ENCODE measurements around the gene THAP12.
"Not testable (repeated sequence)": the region's sequence is repeated elsewhere in the genome, so short reads cannot be mapped to it uniquely, and the experiment has no call there.

The THAP12 gene

DNA sequence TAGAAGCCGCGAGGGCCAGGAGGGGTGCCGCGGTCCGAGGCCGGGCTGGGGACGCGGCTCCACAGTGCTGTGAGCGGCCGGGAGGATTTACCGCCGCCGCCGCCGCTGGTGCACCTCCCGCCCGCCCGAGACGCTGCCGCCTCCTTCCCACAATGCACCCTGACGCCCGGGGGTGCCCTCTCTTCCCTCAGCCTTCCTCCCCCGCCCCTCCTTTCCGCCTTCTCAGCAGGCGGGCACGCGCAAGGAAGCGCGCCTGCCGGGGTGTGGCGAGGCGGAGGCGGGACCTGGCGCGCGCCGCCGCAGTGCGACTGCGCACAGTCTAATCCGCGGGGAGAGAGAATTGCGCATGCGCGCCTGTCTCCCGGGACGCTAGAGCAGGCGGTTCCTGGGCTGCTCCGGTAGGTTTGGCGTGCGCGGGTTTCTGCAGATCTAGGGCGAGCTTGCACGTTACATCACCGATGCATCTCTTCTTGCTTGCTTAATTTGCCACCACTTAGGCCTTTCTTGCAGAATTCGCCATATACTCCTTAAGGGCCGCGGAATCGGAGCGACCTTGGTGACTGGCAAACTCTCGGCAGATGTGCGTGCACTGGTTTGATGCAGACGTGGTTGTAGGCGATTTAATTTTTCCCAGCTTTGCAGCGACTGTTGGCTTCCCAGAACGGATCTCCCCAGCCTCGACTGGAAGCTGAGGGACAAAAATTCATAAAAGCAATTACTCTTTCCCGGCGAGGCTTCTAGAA is at the start of gene THAP12, which contains the start of gene GVQW3:
Gene THAP12, minus strand, starts transcription at position 156 of the 743 bp plus-strand sequence. CDS start 296 bp downstream, outside the sequence.
Gene GVQW3, plus strand, starts transcription at position 347 of the 743 bp plus-strand sequence. CDS start 506 bp downstream, outside the sequence.
- peak; percentile 99 for DNase-seq

- DNase-seq = no peak
Observed at GRCh38 chr11:76426660-76427059, 45.7 kb upstream of the THAP12 start.

GRCh38 chr11:76424891-76425290 is 44.0 kb upstream of the THAP12 start:
- DNase-seq = no peak

- DNase-seq = no peak
Observed at GRCh38 chr11:76424379-76424778, 43.4 kb upstream of the THAP12 start.

GRCh38 chr11:76419896-76420295 is 39.0 kb upstream of the THAP12 start:
- no peak for DNase-seq

GRCh38 chr11:76415073-76415472 is 34.1 kb upstream of the THAP12 start:
- DNase-seq = no peak

DNA sequence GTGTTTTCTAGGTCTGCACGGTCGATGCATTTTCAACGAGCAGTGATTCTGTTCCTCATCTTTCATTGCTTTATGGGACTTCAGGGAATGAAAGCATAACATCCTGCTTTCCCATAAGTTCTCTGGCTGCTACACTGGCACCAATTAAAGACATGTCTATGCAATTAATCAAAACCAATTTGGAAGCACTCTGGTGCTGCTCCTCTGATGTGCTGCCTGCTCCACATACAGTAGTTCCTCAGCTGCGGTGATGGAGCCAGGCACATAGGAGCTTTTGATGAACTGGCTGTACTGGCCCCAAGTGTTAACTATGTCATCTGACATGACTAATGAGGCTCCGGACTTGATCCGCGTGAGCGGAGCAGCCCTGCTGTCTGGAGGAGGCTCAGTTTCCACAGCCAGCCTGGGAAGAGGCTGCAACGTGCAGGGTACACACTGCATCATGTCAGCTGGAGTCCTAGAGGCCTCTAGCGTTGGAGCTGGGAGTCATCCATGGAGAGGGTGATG is 30.0 kb upstream of the THAP12 start:
- no peak for DNase-seq

GRCh38 chr11:76408171-76408965 is 27.4 kb upstream of the THAP12 start:
- no peak for DNase-seq

- DNase-seq = no peak
Observed at GRCh38 chr11:76406359-76406758, 25.4 kb upstream of the THAP12 start.

DNA sequence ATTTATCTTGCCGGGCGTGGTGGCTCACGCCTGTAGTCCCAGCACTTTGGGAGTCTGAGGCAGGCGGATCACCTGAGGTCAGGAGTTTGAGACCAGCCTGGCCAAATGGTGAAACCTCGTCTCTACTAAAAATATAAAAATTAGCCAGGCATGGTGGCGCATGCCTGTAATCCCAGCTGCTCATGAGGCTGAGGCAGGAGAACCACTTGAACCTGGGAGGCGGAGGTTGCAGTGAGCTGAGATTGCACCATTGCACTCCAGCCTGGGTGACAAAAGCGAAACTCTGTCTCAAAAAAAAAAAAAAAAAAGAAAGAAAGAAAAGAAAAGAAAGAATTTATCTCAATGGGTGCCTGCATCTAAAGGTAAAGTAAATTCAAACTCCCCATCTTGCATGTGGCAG is 20.6 kb upstream of the THAP12 start:
- not testable (repeated sequence) for DNase-seq

- no peak for DNase-seq
Observed at GRCh38 chr11:76400967-76401366, 20.0 kb upstream of the THAP12 start.

- no peak for DNase-seq
Observed at GRCh38 chr11:76397383-76397782, 16.5 kb upstream of the THAP12 start.

GRCh38 chr11:76395296-76395695 is 14.4 kb upstream of the THAP12 start:
- DNase-seq = no peak

- no peak for DNase-seq
Observed at GRCh38 chr11:76394411-76394810, 13.5 kb upstream of the THAP12 start.

DNA sequence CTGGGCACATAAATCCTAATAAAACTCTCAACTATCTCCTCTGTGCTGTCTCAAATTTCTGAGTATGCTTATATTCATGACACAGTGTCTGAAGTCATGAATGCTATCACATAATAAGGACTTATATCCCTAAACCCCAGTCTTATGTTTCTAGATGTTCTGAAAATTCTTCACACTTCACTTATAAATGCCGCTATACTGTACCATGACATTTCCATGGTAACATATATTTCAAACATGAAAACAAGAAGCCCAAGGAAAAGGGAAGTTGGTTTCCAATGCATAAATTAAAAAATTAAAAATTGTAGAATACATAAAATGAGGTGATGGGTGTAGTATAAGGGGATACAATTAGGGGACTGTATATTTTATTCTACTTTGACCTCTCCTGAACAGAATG is 11.9 kb upstream of the THAP12 start:
- DNase-seq = no peak

GRCh38 chr11:76391811-76392475 is 11.0 kb upstream of the THAP12 start:
- no peak for DNase-seq

DNA sequence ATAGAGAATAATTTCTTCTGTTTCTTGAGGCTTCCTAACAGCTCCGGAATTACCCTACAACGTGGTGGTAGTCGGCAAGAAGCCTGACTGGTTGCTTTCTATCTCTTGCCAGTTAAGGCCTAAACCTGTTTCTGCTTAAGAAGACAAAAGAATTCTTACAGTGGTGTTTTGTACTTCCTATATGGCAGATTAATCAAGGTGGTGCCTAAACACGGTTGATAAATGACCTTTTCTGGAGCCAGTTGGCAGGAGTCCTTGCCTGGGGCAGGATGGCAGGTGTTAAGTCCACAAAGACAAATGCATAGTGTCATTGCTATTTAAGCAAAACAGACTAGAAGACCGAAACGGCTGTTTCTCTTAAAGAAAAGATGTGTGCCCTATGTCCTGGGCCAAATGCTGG is 10.1 kb upstream of the THAP12 start:
- DNase-seq = peak; percentile 88

DNA sequence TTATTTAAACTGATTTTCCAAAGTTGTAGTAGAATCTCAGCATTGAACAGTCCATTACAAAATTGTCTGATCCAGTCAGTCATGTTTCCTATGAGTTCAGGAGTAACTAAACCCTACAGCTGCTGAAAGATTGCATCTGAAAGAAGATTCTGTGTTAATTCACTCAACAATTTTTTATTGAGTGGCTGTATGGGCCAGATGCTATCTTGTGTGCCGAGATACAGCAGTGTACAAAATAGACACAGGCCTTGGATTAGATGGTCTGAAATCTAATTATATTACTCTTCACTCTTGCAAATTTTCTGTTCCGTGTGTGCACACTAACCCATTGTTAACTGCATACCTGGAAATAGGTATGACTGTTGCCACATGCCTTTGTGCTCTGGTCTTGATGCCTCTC is 7.5 kb upstream of the THAP12 start:
- DNase-seq = no peak

DNA sequence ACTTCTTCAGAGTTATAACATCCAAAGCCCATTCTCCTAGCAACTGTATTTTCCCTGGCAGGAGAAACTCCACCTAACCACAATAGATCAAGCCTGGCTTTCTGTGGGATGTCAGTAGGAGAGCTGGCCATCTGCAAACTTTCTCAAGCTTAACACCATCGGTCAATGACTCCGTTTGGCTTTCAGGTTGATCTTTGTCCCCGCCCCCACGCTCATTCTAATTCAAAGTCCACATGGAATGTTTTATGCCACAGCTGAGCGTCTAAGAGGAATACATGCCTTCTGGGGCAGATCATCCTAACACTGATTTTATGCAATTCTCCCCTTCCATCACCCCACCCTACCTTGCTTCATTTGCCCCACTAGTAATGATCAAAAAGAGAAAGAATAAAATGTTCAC is 5.0 kb upstream of the THAP12 start:
- no peak for DNase-seq

DNA sequence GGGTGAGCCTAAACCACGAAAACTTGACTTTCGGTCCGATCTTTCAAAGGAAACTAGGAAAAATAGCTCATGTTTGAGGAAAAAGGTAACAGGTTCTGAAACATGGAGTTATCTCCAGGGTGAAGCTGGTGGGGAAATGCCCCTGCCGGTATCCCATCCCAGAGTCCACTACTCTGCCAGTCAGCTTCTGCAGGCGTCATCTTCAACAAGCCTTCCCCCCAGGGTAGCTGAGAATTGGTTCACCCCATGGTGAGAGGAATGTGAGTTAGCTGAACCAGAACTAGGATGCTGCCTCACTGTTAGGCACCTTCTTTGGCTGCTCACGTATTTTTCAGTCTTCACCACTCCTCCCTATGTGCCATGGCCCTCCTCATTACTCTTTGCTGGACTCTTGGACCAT is 1.3 kb upstream of the THAP12 start:
- DNase-seq = no peak

- no peak for DNase-seq
Observed at GRCh38 chr11:76380159-76380976, 564 bp downstream of the THAP12 start.

DNA sequence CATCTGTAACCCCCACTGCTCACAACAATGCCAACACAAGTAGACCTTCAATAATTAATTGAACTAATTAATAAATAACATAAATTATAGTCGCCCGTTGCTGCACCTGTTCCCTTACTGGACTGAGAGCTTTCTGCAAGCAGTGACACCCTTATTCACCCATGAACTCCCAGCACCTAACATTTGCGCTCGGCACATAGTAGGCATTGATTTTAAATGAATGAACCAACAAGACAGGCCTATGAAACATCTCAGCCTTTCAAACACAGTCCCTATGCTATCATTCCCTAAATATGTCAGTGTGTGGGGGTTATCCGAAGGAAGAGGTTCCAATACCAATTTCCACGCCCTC is 1.1 kb downstream of the THAP12 start:
- DNase-seq = no peak
